ENCODE results near the gene TUBGCP3.

The TUBGCP3 gene

GRCh38 chr13:112442483-112443090 lies 145.4 kb downstream of the TUBGCP3 start:
- DNase-seq (ENCODE audit: low read depth in 2 of 2) = no peak

- DNase-seq (ENCODE audit: low read depth in 2 of 2) = no peak
These were observed 146.1 kb downstream of the TUBGCP3 start for GRCh38 chr13:112441779-112442310.

- DNase-seq (ENCODE audit: low read depth in 2 of 2) = no peak
These were observed 146.7 kb downstream of the TUBGCP3 start for GRCh38 chr13:112441226-112441625.

- no peak for DNase-seq (ENCODE audit: low read depth in 2 of 2)
These were observed 149.4 kb downstream of the TUBGCP3 start for GRCh38 chr13:112438515-112438914.

- no peak for DNase-seq (ENCODE audit: low read depth in 2 of 2)
These were observed 149.9 kb downstream of the TUBGCP3 start for GRCh38 chr13:112438094-112438493.

- no peak for DNase-seq (ENCODE audit: low read depth in 2 of 2)
These were observed 152.0 kb downstream of the TUBGCP3 start for GRCh38 chr13:112435973-112436372.
